NCI-H1694 (cell line): ENCODE measurements around the gene LSM12.
A peak's percentile ranks its signal among the peaks of the same experiment; 100 is the strongest.

Experiments used
- DNase-seq: peaks from one replicate; lab custom pipeline; 2025; lab: John Stamatoyannopoulos, UW

The LSM12 gene

DNA sequence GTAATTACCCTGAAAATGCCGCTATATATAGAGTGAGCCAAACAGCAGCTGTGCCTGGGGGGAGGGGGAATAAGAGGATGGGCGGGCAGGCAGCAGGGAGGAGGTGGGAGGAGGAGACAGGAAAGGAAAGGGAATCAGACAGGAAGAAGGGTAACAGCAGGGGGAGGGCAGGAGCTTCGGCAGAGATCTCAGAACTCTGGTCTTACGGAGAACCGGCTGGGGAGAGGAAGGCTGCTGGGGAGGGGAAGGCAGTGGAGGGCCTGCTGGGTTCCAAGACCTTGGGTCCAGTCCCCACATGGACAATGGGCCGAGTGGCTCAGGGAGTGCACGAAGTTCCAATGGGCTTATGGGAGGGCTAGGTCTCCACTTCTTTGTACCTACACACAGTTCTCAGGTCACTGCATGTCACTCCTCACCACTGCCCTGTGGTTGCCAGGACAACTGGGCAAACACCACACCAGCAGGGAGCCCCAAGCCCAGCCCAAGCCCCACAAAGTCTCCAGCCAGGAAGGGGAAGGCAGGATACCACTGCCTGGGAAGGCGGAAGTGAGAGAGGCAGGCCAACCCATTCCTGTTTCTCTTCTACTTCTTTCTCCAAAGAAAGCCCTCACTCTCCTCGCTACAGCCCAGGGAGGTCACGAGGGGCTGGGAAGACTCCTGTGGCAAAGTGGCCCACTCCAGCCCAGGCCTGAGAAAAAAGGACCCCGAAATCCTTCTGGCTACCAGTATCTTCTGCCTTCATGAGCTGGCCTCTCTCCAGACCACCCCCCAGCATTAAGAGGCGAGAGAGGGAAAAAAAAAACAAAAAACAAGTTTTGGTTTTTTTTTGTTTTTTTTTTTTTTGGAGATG, 29.4 kb upstream of the LSM12 start:
- DNase-seq = peak; percentile 92

DNA sequence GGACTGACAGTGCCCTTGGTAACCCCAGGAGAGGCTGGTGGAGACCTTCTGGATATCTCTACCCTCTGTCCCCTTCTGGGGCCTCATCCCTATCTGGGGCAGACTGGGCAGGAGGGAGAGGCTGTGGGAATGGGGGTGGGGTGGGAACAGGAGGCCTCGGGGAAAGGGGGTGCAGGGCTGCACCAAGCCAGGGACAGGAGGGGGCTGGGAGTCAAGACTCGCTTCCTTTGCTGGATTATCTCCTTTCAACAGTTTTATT, 28.8 kb upstream of the LSM12 start:
- DNase-seq = no peak

DNA sequence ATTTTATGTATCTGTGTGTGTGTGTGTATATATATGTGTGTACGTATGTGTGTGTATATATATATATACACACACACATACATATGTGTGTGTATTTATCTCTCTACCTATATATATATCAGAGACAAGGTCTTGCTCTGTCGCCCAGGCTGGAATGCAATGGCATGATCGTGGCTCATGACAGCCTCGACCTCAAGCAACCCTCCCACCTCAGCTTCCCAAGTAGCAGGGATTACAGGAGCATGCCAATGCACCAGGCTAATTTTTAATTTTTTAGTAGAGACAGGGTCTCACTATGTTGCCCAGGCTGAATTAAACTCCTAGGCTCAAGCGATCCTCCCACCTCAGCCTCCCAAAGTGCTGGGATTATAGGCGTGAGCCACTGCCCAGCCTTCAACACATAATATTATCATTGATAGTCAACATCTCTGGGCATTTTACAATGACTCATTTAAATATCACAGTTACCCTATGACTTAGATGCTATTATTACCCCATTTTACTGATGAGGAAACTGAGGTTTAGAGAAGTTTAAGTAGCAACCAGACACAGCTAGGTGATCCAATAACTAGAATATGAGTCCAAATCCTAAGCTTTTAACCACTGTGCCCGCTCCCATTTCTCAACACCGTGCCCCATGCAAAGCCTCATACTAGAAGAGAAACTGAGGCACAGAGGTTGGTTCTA, 28.4 kb upstream of the LSM12 start:
- no peak for DNase-seq

DNA sequence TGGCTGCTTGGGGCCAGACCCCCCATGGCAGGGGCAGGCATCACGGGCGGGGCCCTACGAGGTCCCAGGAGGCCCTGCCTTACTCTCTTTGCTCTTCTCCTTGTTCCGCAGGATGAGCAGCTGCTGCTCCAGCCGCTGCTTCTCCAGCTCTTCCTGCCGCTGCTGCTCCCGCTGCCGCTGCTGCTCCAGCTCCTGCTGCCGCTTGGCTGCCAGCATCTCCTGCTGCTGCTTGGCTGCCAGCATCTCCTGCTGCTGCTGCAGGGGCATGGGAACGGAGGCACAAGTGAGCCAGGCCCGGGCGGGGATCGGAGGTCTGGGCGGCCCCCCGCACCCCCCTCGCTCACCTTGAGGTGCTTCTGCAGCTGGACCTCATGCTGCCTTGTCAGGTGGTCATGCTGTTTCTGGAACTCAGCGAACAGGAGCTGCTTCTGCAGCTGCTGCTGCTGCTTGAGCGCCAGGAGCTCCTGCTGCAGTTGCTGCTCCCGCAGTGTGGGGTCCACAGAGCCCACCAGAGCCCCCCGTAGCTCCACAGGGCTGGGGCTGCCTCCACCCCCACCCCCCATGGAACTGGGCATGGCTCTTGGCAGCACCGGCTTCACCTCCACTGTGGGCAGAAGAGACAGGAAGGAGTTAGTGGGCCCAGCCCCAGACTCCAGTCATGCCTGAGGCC, 26.9 kb upstream of the LSM12 start:
- DNase-seq = peak; percentile 69

DNA sequence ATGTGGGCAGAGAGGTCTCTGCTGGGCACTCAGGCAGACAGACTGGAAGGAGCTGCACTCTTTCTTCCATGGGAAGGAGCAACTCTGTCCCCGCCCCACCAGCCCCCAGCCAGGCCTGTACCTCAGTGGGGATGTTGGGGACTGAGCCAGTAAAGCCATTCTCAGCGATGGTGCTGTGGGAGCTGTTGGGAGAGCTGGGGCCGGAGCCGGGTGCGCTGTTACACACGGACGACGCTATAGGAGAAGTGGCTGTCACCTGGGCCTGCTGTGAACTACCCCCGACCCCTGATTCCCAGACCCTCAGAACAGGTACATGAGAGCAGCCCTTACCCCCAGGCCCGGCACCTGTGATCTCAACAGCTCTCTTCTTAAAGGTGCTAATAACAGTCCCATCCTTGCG, 25.6 kb upstream of the LSM12 start:
- DNase-seq = no peak

DNA sequence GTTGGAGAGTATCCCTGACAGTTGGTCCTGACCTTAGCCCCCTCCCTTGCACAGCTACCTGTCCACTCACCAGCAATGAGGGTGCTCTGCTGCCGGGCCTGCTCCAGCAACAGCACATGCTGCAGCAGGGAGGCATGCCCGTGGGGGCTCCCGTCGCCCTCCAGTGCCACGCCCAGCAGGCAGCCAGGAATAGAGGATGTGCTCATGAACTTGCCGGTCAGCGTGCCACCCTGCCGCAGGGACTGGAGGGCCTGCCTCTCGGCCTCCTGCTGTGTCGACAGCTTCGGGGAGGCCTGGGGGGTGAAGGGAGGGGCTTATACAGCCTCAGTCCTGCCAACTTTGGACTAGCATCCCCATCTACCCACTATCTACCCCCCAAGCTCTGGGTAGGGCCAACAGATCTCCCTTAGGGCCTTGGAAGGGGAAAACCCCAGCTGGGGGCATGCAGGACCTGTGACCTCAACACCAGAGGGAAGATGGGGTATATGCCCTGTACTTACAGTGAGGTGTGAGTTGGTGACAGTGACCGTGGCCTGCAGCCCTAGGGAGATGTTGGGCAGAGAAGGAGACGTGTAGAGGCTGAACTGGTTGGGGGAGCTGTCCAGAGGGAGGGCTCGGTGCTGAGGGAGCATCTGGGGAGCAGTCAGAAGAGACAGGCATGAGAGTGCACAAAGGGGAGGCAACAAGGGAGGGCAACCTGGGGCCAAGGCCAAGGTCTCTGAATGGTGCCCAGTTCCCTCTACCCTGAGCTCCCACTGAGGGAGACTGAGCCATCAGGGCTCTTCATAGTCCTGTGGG, 24.9 kb upstream of the LSM12 start:
- DNase-seq = no peak

DNA sequence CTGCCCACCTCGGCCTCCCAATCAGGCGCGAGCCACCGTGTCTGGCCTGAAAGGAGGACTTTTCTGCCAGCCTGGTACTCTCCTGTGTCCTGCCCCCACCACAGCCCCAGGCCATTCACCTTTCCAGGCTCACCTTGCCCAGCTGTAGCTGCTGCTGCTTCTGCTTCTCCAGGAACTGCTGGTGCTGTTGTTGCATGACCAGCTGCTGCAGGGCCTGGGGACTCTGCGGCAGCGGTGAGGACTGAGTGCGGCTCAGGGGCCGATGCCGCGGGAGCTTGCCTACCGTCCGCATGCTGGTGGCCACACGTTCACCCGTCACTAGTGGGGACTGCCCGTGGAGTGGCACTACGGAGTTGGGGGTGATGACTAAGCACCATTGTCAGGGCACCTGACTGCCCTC, 21.8 kb upstream of the LSM12 start:
- DNase-seq = no peak

DNA sequence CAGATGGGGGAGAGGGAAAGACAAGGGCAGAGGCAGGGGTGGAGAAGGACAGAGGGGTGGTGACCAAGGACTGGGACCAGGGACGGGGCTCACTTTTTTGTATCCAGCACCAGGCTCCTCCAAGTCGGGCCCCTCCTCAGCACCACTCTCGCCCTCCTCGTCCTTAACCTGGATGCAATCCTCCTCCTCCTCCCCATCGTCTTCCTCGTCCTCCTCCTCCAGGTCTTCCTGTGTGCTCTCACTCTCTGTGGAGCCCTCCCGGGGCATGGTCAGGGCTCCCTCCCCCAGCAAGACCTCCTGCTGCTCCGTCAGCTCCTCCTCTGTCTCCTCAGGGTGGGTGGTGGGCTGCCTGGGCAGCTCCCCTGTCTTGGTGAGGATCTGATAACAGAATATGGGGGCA, 20.8 kb upstream of the LSM12 start:
- no peak for DNase-seq

DNA sequence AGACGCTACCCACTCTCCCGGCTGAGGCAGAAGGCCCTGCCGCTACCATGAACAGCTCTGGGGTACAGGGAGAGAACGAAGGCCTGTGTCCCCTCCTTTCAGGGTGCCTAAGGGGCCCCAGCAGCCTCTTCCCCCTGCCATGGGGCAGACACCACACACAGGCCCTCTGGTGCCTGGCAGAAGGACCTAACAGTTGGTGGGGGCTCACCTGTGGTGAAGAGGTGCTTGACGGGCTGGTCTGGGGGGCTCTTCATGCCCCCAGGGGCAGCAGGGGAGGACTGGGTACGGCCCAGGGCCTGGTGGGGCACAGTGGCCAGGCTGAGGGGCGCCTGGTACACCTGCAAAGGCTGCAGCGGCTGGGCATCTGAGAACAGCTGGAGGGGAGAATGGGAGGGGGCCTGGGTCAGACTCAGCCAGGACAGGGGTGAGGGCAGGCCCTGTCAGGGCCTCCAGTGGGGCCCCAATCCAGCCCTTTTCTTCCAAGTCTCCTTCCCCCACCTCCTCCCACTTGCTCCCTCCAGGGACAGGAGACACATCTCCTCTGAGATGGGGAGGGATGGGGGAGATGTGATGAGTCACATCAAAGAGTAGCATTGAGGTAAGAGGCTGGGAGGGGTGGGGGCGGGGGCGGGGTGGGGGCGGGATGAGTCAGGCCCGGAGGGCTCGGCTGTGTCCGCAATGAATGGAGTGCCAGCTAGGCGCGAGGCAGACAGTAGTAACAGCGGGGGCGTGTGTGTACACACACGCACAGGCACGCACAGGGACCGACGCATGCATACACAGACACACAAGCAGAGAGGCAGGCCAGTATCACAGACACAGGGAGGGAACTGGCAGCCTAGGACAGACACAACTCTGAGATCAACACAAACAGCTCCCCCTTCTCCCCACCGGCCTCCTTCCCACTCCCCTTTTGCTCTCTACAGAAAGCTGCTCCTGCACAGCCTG, 20.2 kb upstream of the LSM12 start:
- DNase-seq = no peak

DNA sequence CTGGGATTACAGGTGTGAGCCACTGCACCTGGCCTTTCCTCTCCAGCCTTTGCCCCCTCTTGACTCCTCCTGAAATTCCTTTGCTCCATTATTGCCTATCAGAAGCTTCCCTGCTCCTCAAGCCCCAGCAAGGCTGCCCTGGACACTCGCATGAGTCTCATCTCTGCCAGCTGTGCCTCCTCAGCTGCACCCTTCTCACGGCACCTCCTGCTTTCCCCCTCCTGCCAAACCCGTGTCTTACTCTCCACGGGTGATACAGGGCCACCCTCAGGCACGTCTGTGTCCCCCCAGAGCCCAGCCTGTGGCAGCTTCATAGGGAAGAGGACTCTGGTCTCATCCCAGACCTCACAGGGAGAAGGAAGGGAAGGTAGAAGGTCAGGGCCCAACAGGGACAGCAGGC, 19.4 kb upstream of the LSM12 start:
- no peak for DNase-seq

DNA sequence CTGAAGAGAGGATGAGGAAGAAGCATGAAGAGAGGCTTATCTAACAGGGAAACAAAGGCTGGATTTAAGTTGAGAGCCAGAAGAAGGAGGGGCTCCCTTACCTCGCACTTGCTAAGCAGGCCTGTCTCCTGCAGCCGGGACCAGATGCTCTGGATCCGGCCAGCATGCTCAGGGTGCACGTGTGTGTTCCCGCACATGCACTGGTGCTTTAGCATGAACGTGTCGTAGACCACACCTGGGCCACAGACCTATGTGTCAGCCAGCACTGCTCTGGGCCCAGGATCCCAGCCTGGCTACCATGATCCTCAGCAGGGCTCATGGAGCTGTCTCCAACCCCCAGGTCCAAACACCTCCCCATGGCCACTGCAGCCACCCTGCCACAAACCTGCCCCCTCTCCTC, 18.4 kb upstream of the LSM12 start:
- no peak for DNase-seq

DNA sequence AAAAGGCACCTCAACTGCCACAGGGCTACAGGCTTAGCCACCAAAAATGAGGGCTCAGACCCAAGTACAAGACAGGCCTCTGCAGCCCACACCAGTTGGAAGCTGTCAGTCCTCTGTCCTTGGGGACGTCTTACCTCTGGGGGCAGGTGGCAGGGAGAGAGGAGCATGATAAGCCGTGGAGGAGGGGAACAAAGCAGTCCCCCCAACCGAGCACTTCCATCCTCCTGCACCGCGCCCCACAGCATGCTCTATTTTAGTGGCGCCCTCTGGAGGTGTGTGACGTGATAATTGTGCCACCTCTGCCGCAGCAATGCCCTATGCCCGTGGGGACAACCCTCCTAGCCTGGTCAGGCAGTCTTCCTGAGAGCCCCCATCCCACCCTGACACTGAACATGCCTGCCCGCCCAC, 17.7 kb upstream of the LSM12 start:
- DNase-seq = no peak

DNA sequence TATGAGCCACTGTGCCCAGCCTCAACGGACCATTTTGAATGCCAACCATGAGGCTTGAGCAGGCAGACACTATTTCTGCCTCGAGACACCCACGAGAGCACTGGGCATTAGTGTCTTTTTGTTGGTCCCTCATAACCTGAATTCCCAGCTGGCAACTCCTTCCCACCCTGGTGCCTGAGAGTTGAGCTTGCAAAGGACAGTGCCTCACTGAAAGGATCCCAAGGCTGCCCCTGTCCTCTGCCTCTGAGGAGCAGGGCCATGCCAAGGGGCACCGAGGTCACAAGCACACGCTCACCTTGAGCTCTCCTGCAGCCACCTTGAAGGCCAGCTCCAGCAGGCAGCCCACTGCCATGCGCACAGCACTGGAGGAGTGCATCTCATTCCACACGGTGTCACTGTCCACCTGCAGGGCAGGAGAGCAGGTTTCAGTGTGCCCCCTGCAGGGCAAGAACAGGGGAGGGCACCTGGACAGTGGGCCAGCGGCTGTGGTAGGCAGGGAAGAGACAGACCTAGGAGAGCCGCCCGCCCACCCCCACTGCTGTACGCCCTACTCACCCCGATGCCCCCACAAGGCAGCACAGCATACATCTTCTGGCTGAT, 16.9 kb upstream of the LSM12 start:
- no peak for DNase-seq

DNA sequence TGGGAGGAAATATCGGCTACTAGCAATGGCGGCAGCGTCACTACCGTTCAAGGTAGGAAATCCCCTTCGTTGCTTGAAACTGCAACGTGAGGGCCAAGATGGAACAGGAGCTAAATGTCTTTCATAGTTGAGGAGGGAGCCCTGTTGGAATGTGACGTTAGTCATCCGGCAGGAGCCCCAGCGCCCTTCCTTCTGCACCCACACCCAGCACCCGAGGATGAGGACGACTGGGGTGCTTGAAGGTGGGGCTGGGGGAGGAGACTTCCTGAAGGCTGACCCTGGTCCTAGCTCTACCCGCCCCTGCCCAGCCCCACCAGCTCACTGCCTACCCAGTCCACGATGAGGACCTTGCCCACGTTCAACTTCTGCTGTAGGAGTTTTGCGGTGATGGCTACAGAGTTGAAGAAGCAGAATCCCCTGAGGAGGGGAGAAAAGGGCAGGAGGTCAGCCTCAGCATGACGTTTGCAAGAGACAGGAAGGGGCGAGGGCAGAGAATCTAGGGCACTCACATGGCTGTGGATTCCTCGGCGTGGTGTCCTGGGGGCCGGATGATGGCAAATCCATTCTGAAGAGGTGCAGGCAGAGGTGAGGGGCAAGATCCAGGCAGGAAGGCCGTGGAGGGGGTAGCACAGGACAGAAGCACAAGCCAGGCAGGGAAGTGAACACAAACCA, 15.9 kb upstream of the LSM12 start:
- DNase-seq = no peak

DNA sequence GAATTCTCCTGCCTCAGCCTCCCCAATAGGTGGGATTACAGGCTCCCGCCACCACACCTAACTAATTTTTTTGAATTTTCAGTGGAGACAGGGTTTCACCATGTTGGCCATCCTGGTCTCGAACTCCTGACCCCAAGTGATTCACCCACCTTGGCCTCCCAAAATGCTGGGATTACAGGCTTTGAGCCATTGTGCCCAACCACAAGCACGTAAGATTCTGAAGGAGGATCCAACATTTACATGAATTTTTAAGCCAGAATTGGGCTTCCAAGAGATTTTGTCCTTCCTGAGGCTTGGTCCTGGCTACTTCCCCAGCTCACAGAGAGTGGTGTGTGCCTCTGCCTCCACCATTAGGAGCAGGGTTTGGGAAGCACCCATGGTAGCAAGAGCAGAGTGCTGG, 15.2 kb upstream of the LSM12 start:
- DNase-seq = no peak

DNA sequence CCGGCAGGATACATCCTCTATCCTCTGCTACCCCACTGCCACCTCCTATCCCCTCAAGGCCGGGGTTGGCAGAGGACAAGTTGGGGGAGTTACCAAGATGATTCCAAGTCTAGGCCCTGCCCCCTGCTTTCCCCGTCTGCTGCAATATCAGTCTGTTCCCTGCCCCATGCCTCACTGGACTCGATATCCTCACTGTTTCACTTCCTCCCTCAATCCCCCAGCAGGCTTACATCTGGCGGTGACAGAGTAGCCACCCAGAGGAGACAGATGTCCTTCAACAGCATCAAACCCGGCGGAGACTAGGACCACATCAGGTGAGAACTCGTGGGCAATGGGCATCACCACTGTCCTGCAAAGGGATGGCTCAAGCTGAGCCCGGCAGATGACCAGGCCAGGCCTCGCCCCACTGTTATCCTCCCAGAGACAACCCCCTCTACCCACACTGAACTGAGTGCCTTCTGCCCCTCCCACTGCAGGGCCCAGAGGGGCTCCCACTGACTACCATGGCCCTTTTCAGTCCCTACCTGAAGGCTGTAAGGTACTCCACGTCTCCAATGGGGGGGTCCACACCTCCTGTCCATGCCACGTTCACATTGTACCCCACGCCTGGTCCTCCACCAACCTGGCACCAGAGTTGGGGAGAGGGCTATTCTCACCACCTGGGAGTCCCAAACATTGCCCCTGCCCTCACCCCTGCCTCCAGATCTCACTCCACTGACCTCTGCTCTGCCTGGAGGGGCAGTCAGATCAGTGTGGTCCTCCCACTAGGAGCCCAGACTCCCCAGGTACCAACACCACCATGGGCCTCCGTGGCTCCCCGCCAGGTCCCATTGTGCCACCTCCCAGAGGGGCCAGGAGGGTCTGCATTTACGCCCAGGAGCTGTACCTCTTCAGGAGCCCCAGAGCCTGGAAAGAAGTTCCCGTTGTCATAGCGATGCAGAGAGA, 13.7 kb upstream of the LSM12 start:
- no peak for DNase-seq

DNA sequence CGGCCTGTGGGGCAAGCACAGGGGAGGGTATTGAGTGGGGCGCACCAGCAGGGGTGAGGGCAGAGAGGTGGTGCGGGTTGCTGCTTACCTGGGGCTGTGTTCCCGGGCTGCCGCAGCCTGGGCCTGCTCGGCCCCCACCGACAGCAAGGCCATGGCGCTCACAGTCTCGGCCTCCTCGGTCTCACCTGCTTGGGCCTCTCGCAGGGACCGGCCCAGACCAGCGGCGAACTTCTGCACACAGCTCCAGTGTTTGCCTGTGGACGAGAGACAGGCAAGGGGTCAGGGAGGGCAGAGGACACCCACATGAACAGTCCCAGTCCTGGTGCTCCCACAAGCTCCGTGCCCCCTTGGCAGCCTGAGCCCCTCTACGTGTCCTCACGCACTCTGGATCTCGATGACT, 11.9 kb upstream of the LSM12 start:
- no peak for DNase-seq

DNA sequence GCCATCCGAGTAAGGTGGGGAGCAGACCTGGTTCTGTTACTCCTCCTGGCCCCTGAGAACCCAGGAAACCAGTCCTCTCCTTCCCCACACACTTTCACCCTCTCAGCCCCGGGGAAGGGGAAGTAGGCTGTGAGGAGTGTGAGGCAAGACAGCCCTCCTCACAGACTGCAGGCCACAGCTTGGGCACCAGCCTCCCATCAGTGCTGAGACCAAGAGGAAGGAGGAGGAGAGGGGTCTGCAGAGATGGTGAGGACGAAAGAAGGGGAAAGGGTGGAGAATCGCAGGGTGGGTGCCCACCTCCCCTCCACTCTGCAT, 11.1 kb upstream of the LSM12 start:
- DNase-seq = no peak
